Neural cell (in vitro differentiated cells): ENCODE measurements around the gene ZNF200.
"Not testable (repeated sequence)": the region's sequence is repeated elsewhere in the genome, so short reads cannot be mapped to it uniquely, and the experiment has no call there.

ENCODE experiments used
- CTCF ChIP-seq: fragments of 450-650 bp; IDR thresholded peaks from 2 replicates; pipeline ENCODE4 v1.5.1; 2014; ENCODE audit warnings: antibody characterized with exemption, mild to moderate bottlenecking, moderate library complexity; ENCODE audit not compliant: poor library complexity, severe bottlenecking
- EP300 ChIP-seq: fragments of 450-650 bp; conservative IDR thresholded peaks from 2 replicates; pipeline ENCODE4 v1.6.1; 2014; ENCODE audit warnings: antibody characterized with exemption, mild to moderate bottlenecking, moderate library complexity; ENCODE audit not compliant: poor library complexity, severe bottlenecking
- EZH2 ChIP-seq: fragments of 200-600, 300-800 bp; shearing (Covaris generic), sonication (generic); IDR thresholded peaks from 2 replicates; pipeline ENCODE4 v1.6.1; 2014; ENCODE audit warnings: antibody characterized with exemption, low read length, borderline replicate concordance, mild to moderate bottlenecking; ENCODE audit not compliant: insufficient read depth, poor library complexity, severe bottlenecking
- MXI1 ChIP-seq: fragments of 450-650 bp; conservative IDR thresholded peaks from 2 replicates; pipeline ENCODE4 v1.6.1; 2014; ENCODE audit warnings: antibody characterized with exemption, mild to moderate bottlenecking; ENCODE audit not compliant: poor library complexity, severe bottlenecking
- POLR2AphosphoS5 ChIP-seq: IDR thresholded peaks from 2 replicates; pipeline ENCODE4 v1.6.1; 2012
- REST ChIP-seq: IDR thresholded peaks from 2 replicates; pipeline ENCODE4 v1.6.1; 2012; ENCODE audit warnings: borderline replicate concordance
- SMC3 ChIP-seq: fragments of 450-650 bp; conservative IDR thresholded peaks from 2 replicates; pipeline ENCODE4 v1.6.1; 2014; ENCODE audit warnings: antibody characterized with exemption, mild to moderate bottlenecking, moderate library complexity; ENCODE audit not compliant: poor library complexity
- TAF1 ChIP-seq: IDR thresholded peaks from 2 replicates; pipeline ENCODE4 v1.6.1; 2012; ENCODE audit warnings: low read depth

- TF ChIP-seq EZH2, CTCF, REST, POLR2AphosphoS5, TAF1, SMC3, EP300, MXI1: not testable (repeated sequence)
Measured at GRCh38 chr16:3182293-3182607, 52.7 kb downstream of the ZNF200 start.
